HG03342 (cell line): ENCODE results near the gene DDC.
"Not testable (repeated sequence)": the region's sequence is repeated elsewhere in the genome, so short reads cannot be mapped to it uniquely, and the experiment has no call there.

Experiments used
- ATAC-seq: cut with Tn5 transposase; IDR thresholded peaks from one replicate; pipeline ENCODE4 v1.9.1; 2021; ENCODE audit warnings: mild to moderate bottlenecking, moderate library complexity; ENCODE audit not compliant: unreplicated experiment

The DDC gene

GRCh38 chr7:50529093-50529862 is 35.9 kb downstream of the DDC start:
- no peak for ATAC-seq

- no peak for ATAC-seq
These were observed 36.7 kb downstream of the DDC start for GRCh38 chr7:50528266-50529092.

DNA sequence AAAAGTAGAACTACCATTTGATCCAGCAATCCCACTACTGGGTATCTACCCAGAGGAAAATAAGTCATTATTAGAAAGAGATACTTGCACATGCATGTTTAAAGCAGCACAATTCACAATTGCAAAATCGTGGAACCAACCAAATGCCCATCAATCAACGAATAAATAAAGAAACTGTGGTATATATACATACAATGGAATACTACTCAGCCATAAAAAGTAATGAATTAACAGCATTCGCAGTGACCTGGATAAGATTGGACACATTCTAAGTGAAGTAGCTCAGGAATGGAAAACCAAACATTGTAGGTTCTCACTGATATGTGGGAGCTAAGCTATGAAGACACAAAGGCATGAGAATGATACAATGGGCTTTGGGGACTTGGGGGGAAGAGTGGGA is 45.9 kb downstream of the DDC start:
- not testable (repeated sequence) for ATAC-seq

- ATAC-seq: no peak
These were observed 51.9 kb downstream of the DDC start for GRCh38 chr7:50513166-50513871.

DNA sequence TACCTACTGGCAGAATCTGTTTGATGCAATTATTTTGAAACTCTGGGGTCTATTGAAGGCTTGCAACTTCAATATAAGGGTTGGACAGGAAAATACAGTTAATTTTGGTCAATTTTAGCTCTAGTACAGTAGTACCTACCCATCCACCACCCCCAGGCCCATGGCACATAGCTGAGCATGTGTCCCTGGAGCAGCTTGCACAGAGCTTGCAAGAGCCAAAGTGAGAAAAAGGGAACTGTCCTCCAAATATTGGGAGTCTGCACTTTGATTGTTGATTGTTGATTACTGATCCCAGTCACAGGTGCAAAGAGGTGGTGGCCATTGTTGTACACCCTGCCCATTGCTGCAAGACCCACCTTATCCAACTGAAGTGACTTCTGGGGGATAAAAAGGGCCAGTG is 52.8 kb downstream of the DDC start:
- ATAC-seq: no peak

DNA sequence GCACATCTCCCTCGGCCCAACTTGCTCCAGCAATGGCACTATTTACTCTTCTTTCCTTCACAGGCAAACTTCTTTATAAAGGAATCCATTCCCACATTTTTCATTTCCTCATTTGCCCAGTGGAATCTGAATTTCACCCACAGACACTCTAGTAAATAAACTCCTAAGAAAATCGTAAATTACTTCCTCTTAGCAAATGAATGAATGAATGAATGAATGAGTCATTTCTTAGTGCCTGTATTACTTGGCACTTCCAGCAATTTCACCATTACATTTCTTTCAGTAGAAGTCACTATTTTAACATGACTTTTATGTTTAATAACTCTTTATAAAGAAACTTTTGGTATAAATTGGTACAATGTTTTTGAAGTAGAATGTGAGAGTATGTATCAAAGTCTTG is 55.7 kb downstream of the DDC start:
- no peak for ATAC-seq

GRCh38 chr7:50508471-50508943 is 56.7 kb downstream of the DDC start:
- no peak for ATAC-seq

- no peak for ATAC-seq
These were observed 57.2 kb downstream of the DDC start for GRCh38 chr7:50507898-50508470.

DNA sequence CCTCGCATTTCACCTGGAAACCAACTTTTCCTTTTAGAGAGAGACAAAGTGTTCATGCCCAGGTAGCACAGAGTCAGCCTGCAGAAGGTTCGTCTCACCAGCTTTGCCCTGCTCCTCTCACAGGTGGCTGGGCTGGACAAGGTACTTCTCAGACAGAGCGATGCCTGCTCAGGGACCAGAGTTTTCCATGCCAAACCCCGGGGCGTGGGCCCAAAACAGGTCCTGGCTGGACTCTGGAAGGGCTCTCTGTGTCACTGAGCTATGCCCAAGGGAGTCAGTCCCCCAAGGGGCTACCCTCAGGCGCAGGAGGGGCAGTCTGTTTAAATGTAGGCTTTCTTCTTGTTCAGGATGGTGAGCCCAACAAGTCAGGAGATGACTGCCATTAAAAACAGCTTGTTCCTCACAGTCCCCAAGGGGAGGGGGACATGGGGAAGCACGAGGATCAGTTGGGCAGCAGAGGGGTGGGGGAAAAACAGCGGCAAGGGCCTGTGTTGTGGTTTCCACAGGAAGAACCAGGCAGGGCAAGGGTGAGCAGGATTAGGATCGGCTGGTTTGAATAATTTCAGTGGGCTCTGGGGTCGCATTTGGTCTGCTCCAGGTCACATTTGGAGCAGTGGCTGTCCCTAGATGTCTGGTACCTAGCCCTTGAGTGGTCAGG is 59.5 kb downstream of the DDC start:
- ATAC-seq: no peak

DNA sequence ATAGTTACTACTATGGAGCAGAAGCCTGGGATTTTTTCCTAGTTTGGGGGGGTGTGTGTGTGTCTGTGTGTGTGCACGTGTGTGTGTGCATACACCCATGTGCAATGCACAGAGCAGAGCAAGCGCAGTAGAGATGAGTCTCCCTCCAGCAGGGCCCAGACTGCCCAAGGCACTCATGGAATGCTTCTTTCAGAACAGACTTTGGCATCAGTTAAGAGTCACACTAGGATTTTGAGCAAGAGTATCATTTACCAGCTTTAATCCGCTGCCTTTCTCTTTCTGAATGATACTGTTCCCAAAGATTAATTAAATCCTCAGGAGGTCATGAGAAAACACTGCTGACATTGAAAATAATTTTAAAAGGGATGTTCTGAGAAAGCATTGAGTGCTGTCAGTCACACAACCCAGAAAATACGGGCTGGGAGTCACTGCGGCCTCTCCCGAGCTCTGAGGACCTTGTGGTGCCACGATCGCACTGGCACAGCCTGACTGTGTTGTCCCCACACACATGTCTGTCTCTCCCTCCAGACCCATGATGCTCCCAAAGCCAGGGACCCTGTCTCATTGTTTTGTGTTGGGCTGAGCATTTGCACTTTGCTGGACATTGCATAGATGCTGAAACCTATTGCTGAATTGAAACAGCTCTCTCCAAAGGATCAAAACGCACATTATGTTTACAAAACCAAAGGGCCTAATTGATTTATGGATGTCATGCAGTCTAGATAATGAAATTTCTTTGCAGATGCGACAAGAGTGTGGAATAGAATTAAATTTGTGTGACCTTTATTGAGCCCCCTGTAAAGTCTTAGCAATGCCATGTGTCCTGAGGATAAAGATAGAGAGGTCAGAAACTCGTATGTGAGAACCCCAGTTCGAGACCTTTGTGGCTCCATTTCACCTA is 60.3 kb downstream of the DDC start:
- ATAC-seq: no peak

GRCh38 chr7:50502947-50503346 is 62.3 kb downstream of the DDC start:
- ATAC-seq: no peak

DNA sequence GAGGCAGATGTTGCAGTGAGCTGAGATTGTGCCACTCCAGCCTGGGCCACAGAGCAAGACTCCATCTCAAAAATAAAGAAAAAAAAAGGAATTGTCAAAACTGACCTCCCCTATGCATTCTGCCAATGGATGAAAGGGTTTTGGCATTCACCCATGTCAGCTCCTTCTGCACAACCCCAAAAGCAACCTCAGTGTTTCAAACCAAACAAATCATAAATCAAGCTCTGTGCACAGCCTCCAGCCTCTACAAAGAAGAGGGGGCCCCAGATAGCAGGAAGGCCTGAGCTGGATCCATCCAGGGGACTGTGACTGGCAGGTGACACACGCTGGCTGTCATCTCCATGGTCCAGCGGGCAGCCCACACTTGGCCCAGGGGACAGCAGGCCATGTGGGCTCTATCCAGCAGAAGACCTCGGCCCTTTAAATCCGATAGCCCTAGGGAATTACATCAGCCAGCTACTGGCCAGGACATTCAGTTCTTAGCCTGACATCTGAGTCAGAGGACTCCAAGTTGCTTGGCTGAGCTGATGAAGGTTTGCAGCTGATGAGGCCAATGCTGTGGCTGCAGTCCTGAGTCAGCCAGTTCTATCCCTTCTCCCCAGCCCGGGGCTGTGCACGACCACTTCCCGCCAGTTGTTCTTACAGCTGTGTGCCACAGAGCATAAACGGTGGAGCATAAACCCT is 63.1 kb downstream of the DDC start:
- no peak for ATAC-seq

DNA sequence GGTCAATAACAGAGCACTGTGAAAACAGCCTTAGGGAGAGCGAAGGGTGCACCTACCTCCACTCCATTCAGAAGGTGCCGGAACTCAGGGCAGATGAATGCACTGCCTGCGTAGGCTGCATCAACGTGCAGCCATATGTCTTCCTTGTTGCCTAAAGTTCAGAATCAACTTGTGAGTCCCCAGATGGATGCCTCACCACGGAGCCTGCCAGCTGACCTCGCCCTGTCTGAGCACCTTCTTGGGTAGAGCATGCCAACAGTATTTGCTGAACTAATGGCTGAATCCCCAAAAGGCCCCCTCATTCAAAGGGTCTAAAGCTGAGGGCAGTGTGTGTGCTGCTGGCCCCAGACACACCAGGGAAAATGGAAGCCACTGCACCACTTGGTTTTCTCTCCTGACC is 66.1 kb downstream of the DDC start:
- ATAC-seq: no peak

DNA sequence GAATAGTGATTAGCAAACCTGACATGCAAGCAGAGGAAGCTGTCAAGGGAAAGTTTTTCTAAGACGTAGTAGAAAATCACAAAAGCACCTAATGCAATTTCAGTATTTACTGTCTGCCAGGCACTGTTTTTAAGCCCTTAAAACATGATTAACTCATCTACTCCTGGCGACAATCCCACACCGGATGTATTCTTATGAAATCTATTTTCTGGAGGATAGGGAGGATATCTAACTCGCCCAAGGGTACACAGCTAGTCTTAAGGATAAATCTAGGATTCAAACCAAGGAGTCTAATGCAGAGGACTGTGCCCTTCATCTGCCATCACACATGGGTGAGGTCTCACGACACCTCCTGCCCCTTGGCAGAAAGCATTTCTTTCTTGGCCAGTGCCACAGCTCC is 67.2 kb downstream of the DDC start:
- no peak for ATAC-seq

GRCh38 chr7:50497068-50497642 is 68.0 kb downstream of the DDC start:
- ATAC-seq: no peak

GRCh38 chr7:50496569-50496968 is 68.6 kb downstream of the DDC start:
- no peak for ATAC-seq

DNA sequence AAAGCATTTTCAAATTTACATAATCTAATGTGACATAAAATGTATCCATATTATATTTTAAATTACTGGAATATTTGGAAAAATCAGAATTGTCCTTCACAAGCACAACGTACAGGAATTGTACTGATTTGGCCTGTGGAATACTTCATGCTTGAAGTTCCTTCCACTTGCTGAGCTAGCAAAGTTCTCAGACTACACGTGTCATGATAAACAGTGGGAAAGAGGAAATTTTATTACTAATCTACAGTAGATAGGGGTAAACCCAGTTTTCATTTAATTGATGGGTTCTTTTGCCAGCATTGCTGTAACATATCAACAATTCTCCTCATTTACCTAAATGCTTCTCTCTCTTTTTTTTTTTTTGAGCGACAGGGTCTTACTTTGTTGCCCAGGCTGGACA is 69.5 kb downstream of the DDC start:
- no peak for ATAC-seq

GRCh38 chr7:50492770-50493519 is 72.3 kb downstream of the DDC start:
- no peak for ATAC-seq
